Central memory CD8-positive, alpha-beta T cell (primary cell): Measurements from ENCODE around the gene SPATS2L.

ENCODE experiments used
- ATAC-seq: fragments of 150-1000 bp; cut with Tn5 transposase; replicated peaks from 2 replicates; pipeline ENCODE4 v1.10.0; 2022; ENCODE audit warnings: mild to moderate bottlenecking, moderate FRiP score, moderate number of reproducible peaks; ENCODE audit not compliant: poor library complexity, severe bottlenecking; ENCODE audit errors: extremely low read depth
- DNase-seq, 2 donors: peaks; one replicate each; pipeline ENCODE4 v3.0.0; 2021; ENCODE audit warnings: low spot score in 2 of 2
- H3K27ac Mint-ChIP-seq: one replicate; pipeline ENCODE4 v1.8.0; 2022; ENCODE audit warnings: low read depth, mild to moderate bottlenecking, moderate library complexity, mixed read lengths
- H3K27me3 Mint-ChIP-seq: one replicate; pipeline ENCODE4 v1.8.0; 2022; ENCODE audit warnings: mixed read lengths
- H3K36me3 Mint-ChIP-seq: one replicate; pipeline ENCODE4 v1.8.0; 2022; ENCODE audit warnings: mild to moderate bottlenecking, moderate library complexity, mixed read lengths; ENCODE audit not compliant: insufficient read depth
- H3K4me1 Mint-ChIP-seq: one replicate; pipeline ENCODE4 v1.8.0; 2022; ENCODE audit warnings: mixed read lengths
- H3K4me3 Mint-ChIP-seq: one replicate; pipeline ENCODE4 v1.8.0; 2022; ENCODE audit warnings: mild to moderate bottlenecking, moderate library complexity, mixed read lengths
- H3K9me3 Mint-ChIP-seq: one replicate; pipeline ENCODE4 v1.8.0; 2022; ENCODE audit warnings: mixed read lengths

SPATS2L gene

GRCh38 chr2:200453853-200454534 is 147.5 kb downstream of the SPATS2L start:
- Mint-ChIP-seq H3K36me3 (no peaks in the 10 kb centered on the region), H3K4me3 (no peak overlapping the region), H3K4me1 (peaks cover 12% of the 10 kb centered on the region), H3K27me3 (no peaks in the 10 kb centered on the region), H3K9me3 (no peaks in the 10 kb centered on the region), H3K27ac (no peak overlapping the region)
- DNase-seq: no peak
- ATAC-seq: no peak

GRCh38 chr2:200454927-200455801 is 148.7 kb downstream of the SPATS2L start:
- Mint-ChIP-seq H3K9me3 (no peaks in the 10 kb centered on the region), H3K4me1 (peaks cover 12% of the 10 kb centered on the region), H3K27ac (no peak overlapping the region), H3K4me3 (no peak overlapping the region), H3K27me3 (no peaks in the 10 kb centered on the region), H3K36me3 (no peaks in the 10 kb centered on the region)
- no peak for ATAC-seq
- no peak for DNase-seq

- ATAC-seq (peak; percentile 43), DNase-seq (no peak)
- no peaks in the 10 kb centered on the region for H3K36me3 Mint-ChIP-seq
- peaks cover 12% of the 10 kb centered on the region for H3K4me1 Mint-ChIP-seq
- H3K27me3 Mint-ChIP-seq: no peaks in the 10 kb centered on the region
- no peak overlapping the region for H3K4me3 Mint-ChIP-seq
- peak overlapping the region; percentile 12 for H3K27ac Mint-ChIP-seq
- no peaks in the 10 kb centered on the region for H3K9me3 Mint-ChIP-seq
These were observed 149.5 kb downstream of the SPATS2L start for GRCh38 chr2:200455958-200456421.

GRCh38 chr2:200456567-200456966 is 150.1 kb downstream of the SPATS2L start:
- Mint-ChIP-seq H3K4me3 (no peak overlapping the region), H3K36me3 (no peaks in the 10 kb centered on the region), H3K4me1 (peaks cover 14% of the 10 kb centered on the region), H3K27ac (peak overlapping the region; percentile 12), H3K27me3 (no peaks in the 10 kb centered on the region), H3K9me3 (no peaks in the 10 kb centered on the region)
- ATAC-seq (no peak), DNase-seq (no peak)

GRCh38 chr2:200459101-200459500 is 152.6 kb downstream of the SPATS2L start:
- Mint-ChIP-seq H3K4me1 (peaks cover 27% of the 10 kb centered on the region), H3K36me3 (no peaks in the 10 kb centered on the region), H3K9me3 (no peaks in the 10 kb centered on the region), H3K4me3 (no peak overlapping the region), H3K27ac (no peak overlapping the region), H3K27me3 (no peaks in the 10 kb centered on the region)
- ATAC-seq (no peak), DNase-seq (no peak)

GRCh38 chr2:200461846-200462710 is 155.6 kb downstream of the SPATS2L start:
- H3K4me1 Mint-ChIP-seq: peaks cover 32% of the 10 kb centered on the region
- DNase-seq: no peak

GRCh38 chr2:200463452-200463851 is 157.0 kb downstream of the SPATS2L start:
- Mint-ChIP-seq H3K4me1 (peaks cover 45% of the 10 kb centered on the region), H3K36me3 (peaks cover 14% of the 10 kb centered on the region), H3K27ac (peak overlapping the region; percentile 46), H3K4me3 (peak overlapping the region; percentile 20), H3K9me3 (no peaks in the 10 kb centered on the region), H3K27me3 (no peaks in the 10 kb centered on the region)
- ATAC-seq (no peak), DNase-seq (no peak)

More at GRCh38 chr2:200461846-200462710, 155.6 kb downstream of the SPATS2L start:
- no peaks in the 10 kb centered on the region for H3K27me3 Mint-ChIP-seq
- no peak for ATAC-seq
- H3K9me3 Mint-ChIP-seq: no peaks in the 10 kb centered on the region
- no peak overlapping the region for H3K4me3 Mint-ChIP-seq
- peak overlapping the region; percentile 46 for H3K27ac Mint-ChIP-seq
- H3K36me3 Mint-ChIP-seq: peaks cover 5% of the 10 kb centered on the region

GRCh38 chr2:200466425-200467418 is 160.2 kb downstream of the SPATS2L start:
- H3K27ac Mint-ChIP-seq: peak overlapping the region; percentile 89
- H3K27me3 Mint-ChIP-seq: no peaks in the 10 kb centered on the region
- ATAC-seq (peak; percentile 84), DNase-seq (peak in 1 of 2 donors; percentile 45)
- H3K4me1 Mint-ChIP-seq: peaks cover 57% of the 10 kb centered on the region
- H3K4me3 Mint-ChIP-seq: peak overlapping the region; percentile 64
- H3K9me3 Mint-ChIP-seq: no peaks in the 10 kb centered on the region
- H3K36me3 Mint-ChIP-seq: peaks cover 17% of the 10 kb centered on the region

GRCh38 chr2:200467806-200468681 is 161.6 kb downstream of the SPATS2L start:
- DNase-seq: peak in 1 of 2 donors; percentile 15
- H3K4me1 Mint-ChIP-seq: peaks cover 52% of the 10 kb centered on the region
- H3K4me3 Mint-ChIP-seq: peak overlapping the region; percentile 64
- peak; percentile 17 for ATAC-seq
- H3K9me3 Mint-ChIP-seq: no peaks in the 10 kb centered on the region
- H3K36me3 Mint-ChIP-seq: peaks cover 18% of the 10 kb centered on the region
- H3K27me3 Mint-ChIP-seq: no peaks in the 10 kb centered on the region
- H3K27ac Mint-ChIP-seq: peak overlapping the region; percentile 89

- H3K27me3 Mint-ChIP-seq: no peaks in the 10 kb centered on the region
- peak overlapping the region; percentile 89 for H3K27ac Mint-ChIP-seq
- H3K9me3 Mint-ChIP-seq: no peaks in the 10 kb centered on the region
- DNase-seq (no peak), ATAC-seq (no peak)
- peaks cover 45% of the 10 kb centered on the region for H3K4me1 Mint-ChIP-seq
- H3K4me3 Mint-ChIP-seq: no peak overlapping the region
- peaks cover 21% of the 10 kb centered on the region for H3K36me3 Mint-ChIP-seq
These were observed 163.3 kb downstream of the SPATS2L start for GRCh38 chr2:200469708-200470211.
